ENCODE results near the gene TNFRSF12A.

The TNFRSF12A gene

GRCh38 chr16:2986623-2987188 is 33.5 kb upstream of the TNFRSF12A start:
- no peak for DNase-seq

- no peak for DNase-seq
Measured at GRCh38 chr16:2987286-2987685, 32.9 kb upstream of the TNFRSF12A start.

GRCh38 chr16:2987833-2988232 is 32.3 kb upstream of the TNFRSF12A start:
- no peak for DNase-seq

- DNase-seq = no peak
Measured at GRCh38 chr16:2988590-2989099, 31.5 kb upstream of the TNFRSF12A start.

GRCh38 chr16:2990891-2991290 is 29.3 kb upstream of the TNFRSF12A start:
- no peak for DNase-seq

GRCh38 chr16:2991566-2992261 is 28.5 kb upstream of the TNFRSF12A start:
- DNase-seq = no peak

- no peak for DNase-seq
Measured at GRCh38 chr16:2992383-2993081, 27.6 kb upstream of the TNFRSF12A start.

GRCh38 chr16:2996298-2996697 is 23.9 kb upstream of the TNFRSF12A start:
- DNase-seq = no peak

GRCh38 chr16:2999929-3000328 is 20.2 kb upstream of the TNFRSF12A start:
- no peak for DNase-seq

GRCh38 chr16:3000540-3000939 is 19.6 kb upstream of the TNFRSF12A start:
- DNase-seq = no peak

GRCh38 chr16:3001316-3001715 is 18.9 kb upstream of the TNFRSF12A start:
- no peak for DNase-seq

GRCh38 chr16:3003582-3004270 is 16.4 kb upstream of the TNFRSF12A start:
- DNase-seq = peak; percentile 91

GRCh38 chr16:3004319-3004718 is 15.8 kb upstream of the TNFRSF12A start:
- DNase-seq = no peak

- DNase-seq = no peak
Measured at GRCh38 chr16:3004781-3005284, 15.3 kb upstream of the TNFRSF12A start.

GRCh38 chr16:3007059-3007956 is 12.9 kb upstream of the TNFRSF12A start:
- DNase-seq = no peak

GRCh38 chr16:3007957-3008689 is 12.0 kb upstream of the TNFRSF12A start:
- no peak for DNase-seq

GRCh38 chr16:3008690-3009037 is 11.5 kb upstream of the TNFRSF12A start:
- no peak for DNase-seq

GRCh38 chr16:3009568-3010390 is 10.4 kb upstream of the TNFRSF12A start:
- no peak for DNase-seq

GRCh38 chr16:3010510-3010909 is 9.7 kb upstream of the TNFRSF12A start:
- no peak for DNase-seq

- no peak for DNase-seq
Measured at GRCh38 chr16:3012246-3012645, 7.9 kb upstream of the TNFRSF12A start.
